GM06990 (cell line): ENCODE measurements around the gene GALM.
"Not testable (repeated sequence)": the region's sequence is repeated elsewhere in the genome, so short reads cannot be mapped to it uniquely, and the experiment has no call there.

Experiments used
- DNase-seq: peaks from one replicate; pipeline ENCODE4 v3.0.0-alpha.2; 2011; ENCODE audit not compliant: insufficient read length; ENCODE audit errors: extremely low read depth
- H3K27me3 ChIP-seq: replicated peaks from 2 replicates; pipeline ENCODE4 v1.6.0; 2011; ENCODE audit warnings: low read length; ENCODE audit not compliant: control insufficient read depth, insufficient read depth
- H3K36me3 ChIP-seq: 2 replicates; pipeline ENCODE4 v1.5.1; 2011; ENCODE audit warnings: low read length; ENCODE audit not compliant: control insufficient read depth, insufficient read depth
- H3K4me3 ChIP-seq: replicated peaks from 2 replicates; pipeline ENCODE4 v1.5.1; 2011; ENCODE audit warnings: low read depth, mild to moderate bottlenecking, control low read depth, low read length
- CTCF ChIP-seq: IDR thresholded peaks from 2 replicates; pipeline ENCODE4 v1.5.1; 2011; ENCODE audit warnings: low read length, control low read depth, mild to moderate bottlenecking, inconsistent platforms; ENCODE audit not compliant: insufficient read depth, poor library complexity, severe bottlenecking

GALM gene

GRCh38 chr2:38750891-38751595, 85.1 kb downstream of the GALM start, which contains the start of gene SRSF7:
Gene SRSF7 (minus strand): TSS chr2:38751361. CDS start chr2:38751256, 105 bp downstream.
- H3K27me3 ChIP-seq, result no peaks in the 10 kb centered on the region
- peaks cover 17% of the 10 kb centered on the region for H3K36me3 ChIP-seq
- H3K4me3 ChIP-seq, result peak within 1 kb of the TSS; percentile 87
- DNase-seq, result peak; percentile 99
- TF ChIP-seq CTCF, result no peak

- TF ChIP-seq CTCF, result no peak
- Histone ChIP-seq H3K4me3 (peak overlapping the region; percentile 65), H3K27me3 (no peaks in the 10 kb centered on the region), H3K36me3 (peaks cover 14% of the 10 kb centered on the region)
- DNase-seq, result no peak
These were observed 85.9 kb downstream of the GALM start for GRCh38 chr2:38751596-38752410.

- no peak for DNase-seq
- H3K27me3 ChIP-seq, result no peaks in the 10 kb centered on the region
- TF ChIP-seq CTCF, result no peak
- H3K4me3 ChIP-seq, result no peak overlapping the region
- no peaks in the 10 kb centered on the region for H3K36me3 ChIP-seq
These were observed 88.1 kb downstream of the GALM start for GRCh38 chr2:38754049-38754448.

GRCh38 chr2:38754506-38754905, 88.6 kb downstream of the GALM start:
- H3K27me3 ChIP-seq, result no peaks in the 10 kb centered on the region
- no peak for DNase-seq
- H3K4me3 ChIP-seq, result no peak overlapping the region; the same call in 1 of the 2 replicates
- no peaks in the 10 kb centered on the region for H3K36me3 ChIP-seq
- no peak for TF ChIP-seq CTCF

GRCh38 chr2:38755891-38756290, 90.0 kb downstream of the GALM start:
- H3K27me3 ChIP-seq, H3K4me3 ChIP-seq, H3K36me3 ChIP-seq, DNase-seq: not testable (repeated sequence)

- no peak for DNase-seq
- H3K4me3 ChIP-seq, result no peak overlapping the region
- no peaks in the 10 kb centered on the region for H3K36me3 ChIP-seq
- no peak for TF ChIP-seq CTCF
- no peaks in the 10 kb centered on the region for H3K27me3 ChIP-seq
These were observed 97.3 kb downstream of the GALM start for GRCh38 chr2:38763228-38763627.
